ENCODE measurements around the gene MZF1. TPM values are rescaled to one million over a fixed set of nuclear protein-coding genes. Genes with fewer than 3 reads are reported as not detected.

The MZF1 gene
- total RNA-seq, 1 experiment from 2014 or later: 50.7 TPM

GRCh38 chr19:58515259-58515658 is 57.9 kb downstream of the MZF1 start:
- H3K27ac Mint-ChIP-seq (ENCODE audit: low read depth, unreplicated experiment): peak overlapping the region; percentile 59
- no peaks in the 10 kb centered on the region for H3K9me3 Mint-ChIP-seq (ENCODE audit: unreplicated experiment)
- ChIA-PET POLR2A (interaction anchor here (3.8 kb wide), 1 partner anchor 29 kb away, joined by 35 read pairs; the partner anchor contains the start of gene TRIM28), CTCF (interaction anchor here (0.7 kb wide), 2 partner anchors 26 to 1079 kb away, joined by 4 read pairs; no protein-coding TSS in a partner anchor)
- intact Hi-C loops (cut with micrococcal nuclease): no loop called here
- H3K36me3 Mint-ChIP-seq (ENCODE audit: insufficient read depth, unreplicated experiment): peaks cover 43% of the 10 kb centered on the region
- BruUV-seq (replicated peaks): no TSS peak
- H3K4me3 Mint-ChIP-seq (ENCODE audit: unreplicated experiment): peak overlapping the region; percentile 77
- H3K4me1 Mint-ChIP-seq (ENCODE audit: insufficient read depth, unreplicated experiment): peaks cover 16% of the 10 kb centered on the region
- TF ChIP-seq CTCF (IDR thresholded peaks at IDR 0.05; ENCODE audit: unreplicated experiment): no peak
- DNase-seq (ENCODE audit: unreplicated experiment): no peak
- H3K27me3 Mint-ChIP-seq (ENCODE audit: insufficient read depth, unreplicated experiment): no peaks in the 10 kb centered on the region

- TSS peak; percentile 44 for BruUV-seq (replicated peaks)
- DNase-seq (ENCODE audit: unreplicated experiment): no peak
- no peaks in the 10 kb centered on the region for H3K27me3 Mint-ChIP-seq (ENCODE audit: insufficient read depth, unreplicated experiment)
- ChIA-PET CTCF (interaction anchor here (0.7 to 2.0 kb wide), 9 partner anchors 10 to 714 kb away, joined by 3 to 21 read pairs (median 3); no protein-coding TSS in a partner anchor), POLR2A (interaction anchor here (0.6 to 3.8 kb wide), 9 partner anchors 15 to 127 kb away, joined by 3 to 35 read pairs (median 4); partner anchors contain the start of genes CHMP2A, TRIM28 and UBE2M)
- intact Hi-C loops (cut with micrococcal nuclease): no loop called here
- no peaks in the 10 kb centered on the region for H3K9me3 Mint-ChIP-seq (ENCODE audit: unreplicated experiment)
- no peak for TF ChIP-seq CTCF (IDR thresholded peaks at IDR 0.05; ENCODE audit: unreplicated experiment)
- peaks cover 37% of the 10 kb centered on the region for H3K36me3 Mint-ChIP-seq (ENCODE audit: insufficient read depth, unreplicated experiment)
- peak overlapping the region; percentile 77 for H3K4me3 Mint-ChIP-seq (ENCODE audit: unreplicated experiment)
- peaks cover 14% of the 10 kb centered on the region for H3K4me1 Mint-ChIP-seq (ENCODE audit: insufficient read depth, unreplicated experiment)
- H3K27ac Mint-ChIP-seq (ENCODE audit: low read depth, unreplicated experiment): peak overlapping the region; percentile 86
Measured at GRCh38 chr19:58514564-58515022, 58.5 kb downstream of the MZF1 start.

GRCh38 chr19:58513694-58514563 is 59.2 kb downstream of the MZF1 start:
- POLR2A ChIA-PET: interaction anchor here (0.6 to 3.8 kb wide), 13 partner anchors 14 to 126 kb away, joined by 3 to 35 read pairs (median 4); partner anchors contain the start of genes CHMP2A, TRIM28, UBE2M and ZNF584
- Mint-ChIP-seq H3K36me3 (ENCODE audit: insufficient read depth, unreplicated experiment) (peaks cover 30% of the 10 kb centered on the region), H3K4me3 (ENCODE audit: unreplicated experiment) (peak overlapping the region; percentile 77), H3K4me1 (ENCODE audit: insufficient read depth, unreplicated experiment) (peaks cover 14% of the 10 kb centered on the region), H3K27me3 (ENCODE audit: insufficient read depth, unreplicated experiment) (no peaks in the 10 kb centered on the region), H3K9me3 (ENCODE audit: unreplicated experiment) (no peaks in the 10 kb centered on the region), H3K27ac (ENCODE audit: low read depth, unreplicated experiment) (peak overlapping the region; percentile 86)
- peak; percentile 92 for DNase-seq (ENCODE audit: unreplicated experiment)
- TF ChIP-seq CTCF (IDR thresholded peaks at IDR 0.05; ENCODE audit: unreplicated experiment): peak; percentile 97
- intact Hi-C loops (cut with micrococcal nuclease): no loop called here
- BruUV-seq (replicated peaks): no TSS peak
- CTCF ChIA-PET: interaction anchor here (0.7 to 2.0 kb wide), 12 partner anchors 9 to 713 kb away, joined by 3 to 21 read pairs (median 4); no protein-coding TSS in a partner anchor

GRCh38 chr19:58513213-58513693 is 59.9 kb downstream of the MZF1 start:
- intact Hi-C loops (cut with micrococcal nuclease): no loop called here

More at GRCh38 chr19:58513213-58513693, 59.9 kb downstream of the MZF1 start:
- peak overlapping the region; percentile 77 for H3K4me3 Mint-ChIP-seq (ENCODE audit: unreplicated experiment)
- no peak for DNase-seq (ENCODE audit: unreplicated experiment)
- TF ChIP-seq CTCF (IDR thresholded peaks at IDR 0.05; ENCODE audit: unreplicated experiment): no peak
- ChIA-PET CTCF (interaction anchor here (0.7 to 2.0 kb wide), 10 partner anchors 9 to 713 kb away, joined by 3 to 21 read pairs (median 4); no protein-coding TSS in a partner anchor), POLR2A (interaction anchor here (0.6 to 3.8 kb wide), 12 partner anchors 13 to 125 kb away, joined by 3 to 35 read pairs (median 4); partner anchors contain the start of genes CHMP2A, TRIM28, UBE2M and ZNF584)
- no peaks in the 10 kb centered on the region for H3K27me3 Mint-ChIP-seq (ENCODE audit: insufficient read depth, unreplicated experiment)
- H3K36me3 Mint-ChIP-seq (ENCODE audit: insufficient read depth, unreplicated experiment): peaks cover 23% of the 10 kb centered on the region
- no TSS peak for BruUV-seq (replicated peaks)
- peak overlapping the region; percentile 86 for H3K27ac Mint-ChIP-seq (ENCODE audit: low read depth, unreplicated experiment)
- peaks cover under 1% of the 10 kb centered on the region for H3K9me3 Mint-ChIP-seq (ENCODE audit: unreplicated experiment)
- peaks cover 13% of the 10 kb centered on the region for H3K4me1 Mint-ChIP-seq (ENCODE audit: insufficient read depth, unreplicated experiment)

Measured in MCF 10A (cell line).